Stimulated activated CD4-positive, alpha-beta T cell treated with anti-CD3 and anti-CD28 coated beads, Interleukin-15, amount 100 ng/mL, for 48 hours (primary cell): Measurements from ENCODE around the gene DAPK1.
"Not testable (repeated sequence)": the region's sequence is repeated elsewhere in the genome, so short reads cannot be mapped to it uniquely, and the experiment has no call there.

Experiments
- DNase-seq, 2 donors: peaks; one replicate each; pipeline ENCODE4 v3.0.0-alpha.2; 2020; ENCODE audit warnings: low read depth in 2 of 2

DAPK1 gene

GRCh38 chr9:87543251-87543650 lies 45.6 kb downstream of the DAPK1 start:
- DNase-seq, result no peak

- DNase-seq, result no peak
These were observed 48.2 kb downstream of the DAPK1 start for GRCh38 chr9:87545858-87546257.

GRCh38 chr9:87546704-87547103 lies 49.0 kb downstream of the DAPK1 start:
- no peak for DNase-seq

- DNase-seq, result no peak
These were observed 50.0 kb downstream of the DAPK1 start for GRCh38 chr9:87547671-87548081.

GRCh38 chr9:87548159-87548558 lies 50.5 kb downstream of the DAPK1 start:
- DNase-seq, result no peak

GRCh38 chr9:87549088-87549487 lies 51.4 kb downstream of the DAPK1 start:
- not testable (repeated sequence) for DNase-seq

GRCh38 chr9:87549791-87550190 lies 52.1 kb downstream of the DAPK1 start:
- DNase-seq, result no peak

GRCh38 chr9:87550253-87550954 lies 52.7 kb downstream of the DAPK1 start:
- DNase-seq, result no peak

GRCh38 chr9:87551772-87552217 lies 54.1 kb downstream of the DAPK1 start:
- DNase-seq, result no peak

GRCh38 chr9:87554171-87554910 lies 56.7 kb downstream of the DAPK1 start:
- DNase-seq, result no peak

- no peak for DNase-seq
These were observed 57.3 kb downstream of the DAPK1 start for GRCh38 chr9:87554976-87555375.

GRCh38 chr9:87556039-87556438 lies 58.4 kb downstream of the DAPK1 start:
- DNase-seq, result no peak

GRCh38 chr9:87556821-87557220 lies 59.2 kb downstream of the DAPK1 start:
- no peak for DNase-seq

- no peak for DNase-seq
These were observed 60.3 kb downstream of the DAPK1 start for GRCh38 chr9:87557996-87558395.

- DNase-seq, result no peak
These were observed 61.0 kb downstream of the DAPK1 start for GRCh38 chr9:87558606-87559190.

GRCh38 chr9:87562062-87562461 lies 64.4 kb downstream of the DAPK1 start:
- DNase-seq, result no peak

- no peak for DNase-seq
These were observed 65.0 kb downstream of the DAPK1 start for GRCh38 chr9:87562530-87563170.

- DNase-seq, result no peak
These were observed 66.4 kb downstream of the DAPK1 start for GRCh38 chr9:87564111-87564510.

GRCh38 chr9:87564791-87565241 lies 67.1 kb downstream of the DAPK1 start:
- DNase-seq, result no peak

- DNase-seq, result no peak
These were observed 69.3 kb downstream of the DAPK1 start for GRCh38 chr9:87567001-87567400.

GRCh38 chr9:87567571-87567970 lies 69.9 kb downstream of the DAPK1 start:
- no peak for DNase-seq

GRCh38 chr9:87567983-87568382 lies 70.3 kb downstream of the DAPK1 start:
- DNase-seq, result no peak
